Right lobe of liver (tissue), 4 donors: ENCODE data around the gene PSMB8.

Source experiments
- CTCF ChIP-seq, 4 donors: fragments of 200-600 bp in 3 of 4; fragments of 450-650 bp in 1 of 4; IDR thresholded peaks; one replicate each; pipeline versions ENCODE4 v1.5.1 to v1.8.0; 2016 to 2022; ENCODE audit warnings: antibody characterized with exemption in 4 of 4, mild to moderate bottlenecking in 2 of 4
- POLR2A ChIP-seq: fragments of 450-650 bp; IDR thresholded peaks from one replicate; pipeline ENCODE4 v1.6.1; 2017; ENCODE audit warnings: antibody characterized with exemption, mild to moderate bottlenecking
- donor health status: DM: no; HTN: no; CAD: no.
- donor health status: DM: no; HTN: no; CAD: no.
- donor health status: DM: no; HTN: yes; CAD: no.

DNA sequence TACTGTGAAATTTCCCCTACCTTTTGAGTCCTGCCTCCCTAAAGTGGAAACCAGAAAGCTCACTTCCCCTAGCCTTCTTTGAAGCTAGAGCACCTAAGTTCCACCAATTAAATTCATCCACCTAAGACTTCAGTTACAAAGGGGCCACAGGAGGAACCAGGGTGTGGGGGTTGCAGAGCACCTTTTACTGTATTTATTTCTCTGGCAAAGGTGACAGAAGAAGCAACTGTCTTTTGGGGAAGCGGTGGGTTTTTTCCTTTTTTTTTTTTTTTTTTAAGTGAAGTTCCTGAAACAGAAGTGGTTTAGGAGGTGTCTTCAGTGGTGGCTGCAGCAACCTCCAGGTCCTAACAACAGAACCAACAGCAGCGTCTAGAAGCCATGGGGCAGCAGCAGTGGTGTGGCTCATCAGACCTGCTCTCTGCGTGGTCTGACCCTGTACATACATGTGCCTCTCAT is 23.2 kb upstream of the PSMB8 start:
- TF ChIP-seq POLR2A, result no peak
- TF ChIP-seq CTCF (IDR thresholded peaks at IDR 0.05), result no peak
